GM18519 (cell line): ENCODE data around the gene ZBTB49.
"Not testable (repeated sequence)": the region's sequence is repeated elsewhere in the genome, so short reads cannot be mapped to it uniquely, and the experiment has no call there.

Source experiments
- ATAC-seq: cut with Tn5 transposase; IDR thresholded peaks from one replicate; pipeline ENCODE4 v1.9.1; 2021; ENCODE audit warnings: mild to moderate bottlenecking, moderate library complexity; ENCODE audit not compliant: unreplicated experiment, low FRiP score

ZBTB49 gene

GRCh38 chr4:4323705-4324534 is 33.9 kb downstream of the ZBTB49 start:
- no peak for ATAC-seq

GRCh38 chr4:4325321-4325720 is 35.3 kb downstream of the ZBTB49 start:
- no peak for ATAC-seq

GRCh38 chr4:4326166-4326565 is 36.1 kb downstream of the ZBTB49 start:
- no peak for ATAC-seq

- ATAC-seq: no peak
These were observed 37.6 kb downstream of the ZBTB49 start for GRCh38 chr4:4327652-4328121.

- no peak for ATAC-seq
These were observed 38.2 kb downstream of the ZBTB49 start for GRCh38 chr4:4328206-4328605.

GRCh38 chr4:4328840-4329239 is 38.8 kb downstream of the ZBTB49 start:
- no peak for ATAC-seq

- ATAC-seq: no peak
These were observed 39.4 kb downstream of the ZBTB49 start for GRCh38 chr4:4329496-4329895.

GRCh38 chr4:4330794-4331193 is 40.7 kb downstream of the ZBTB49 start:
- no peak for ATAC-seq

- no peak for ATAC-seq
These were observed 42.5 kb downstream of the ZBTB49 start for GRCh38 chr4:4332529-4332928.

GRCh38 chr4:4333265-4333706 is 43.2 kb downstream of the ZBTB49 start:
- no peak for ATAC-seq

GRCh38 chr4:4334798-4335520 is 44.9 kb downstream of the ZBTB49 start:
- peak; percentile 61 for ATAC-seq

- no peak for ATAC-seq
These were observed 48.4 kb downstream of the ZBTB49 start for GRCh38 chr4:4338210-4339001.

GRCh38 chr4:4339504-4340085 is 49.5 kb downstream of the ZBTB49 start:
- ATAC-seq: no peak

- ATAC-seq: no peak
These were observed 52.0 kb downstream of the ZBTB49 start for GRCh38 chr4:4341861-4342650.

GRCh38 chr4:4343038-4343437 is 53.0 kb downstream of the ZBTB49 start:
- no peak for ATAC-seq

GRCh38 chr4:4344915-4345527 is 55.0 kb downstream of the ZBTB49 start:
- peak; percentile 68 for ATAC-seq

GRCh38 chr4:4347585-4347984 is 57.5 kb downstream of the ZBTB49 start:
- no peak for ATAC-seq

- not testable (repeated sequence) for ATAC-seq
These were observed 58.5 kb downstream of the ZBTB49 start for GRCh38 chr4:4348585-4348984.

GRCh38 chr4:4349867-4350266 is 59.8 kb downstream of the ZBTB49 start:
- no peak for ATAC-seq
